Trophoblast cell (in vitro differentiated cells and primary cell): ENCODE measurements around the gene SIPA1L3.

ENCODE experiments used
- DNase-seq, 2 donors: peaks; one replicate each; pipeline ENCODE4 v3.0.0-alpha.2; 2016
- H2AFZ ChIP-seq: 2 replicates; pipeline ENCODE4 v1.6.1; 2013; ENCODE audit warnings: low read length, moderate library complexity, mild to moderate bottlenecking; ENCODE audit not compliant: insufficient read depth, poor library complexity
- H2AK5ac ChIP-seq: 2 replicates; pipeline ENCODE4 v1.6.1; 2013; ENCODE audit warnings: mild to moderate bottlenecking, low read length
- H2BK120ac ChIP-seq: 2 replicates; pipeline ENCODE4 v1.6.1; 2013; ENCODE audit warnings: low read length, mild to moderate bottlenecking, moderate library complexity; ENCODE audit not compliant: insufficient read depth, poor library complexity
- H2BK12ac ChIP-seq: 2 replicates; pipeline ENCODE4 v1.6.1; 2013; ENCODE audit warnings: mild to moderate bottlenecking, low read length, moderate library complexity
- H2BK5ac ChIP-seq: 2 replicates; pipeline ENCODE4 v1.6.1; 2013; ENCODE audit warnings: low read length, low read depth, moderate library complexity, mild to moderate bottlenecking; ENCODE audit not compliant: poor library complexity
- H3K14ac ChIP-seq: 2 replicates; pipeline ENCODE4 v1.6.1; 2013; ENCODE audit warnings: mild to moderate bottlenecking, low read length
- H3K18ac ChIP-seq: 2 replicates; pipeline ENCODE4 v1.6.1; 2013; ENCODE audit warnings: mild to moderate bottlenecking, low read length
- H3K23ac ChIP-seq: 2 replicates; pipeline ENCODE4 v1.6.1; 2013; ENCODE audit warnings: low read length
- H3K27ac ChIP-seq: 2 replicates; pipeline ENCODE4 v1.5.1; 2013; ENCODE audit warnings: low read depth, mild to moderate bottlenecking, inconsistent platforms, low read length, moderate library complexity
- H3K27me3 ChIP-seq: 2 replicates; pipeline ENCODE4 v1.6.1; 2013; ENCODE audit warnings: inconsistent platforms, mild to moderate bottlenecking, low read length, moderate library complexity; ENCODE audit not compliant: insufficient read depth
- H3K36me3 ChIP-seq, 2 experiments: 1 replicate in 1 of 2; 2 replicates in 1 of 2; pipeline ENCODE4 v1.6.1; 2013; ENCODE audit warnings: low read length in 2 of 2, mild to moderate bottlenecking in 2 of 2, moderate library complexity in 1 of 2; ENCODE audit not compliant: insufficient read depth in 2 of 2, control insufficient read depth in 1 of 2
- H3K4ac ChIP-seq: 2 replicates; pipeline ENCODE4 v1.6.1; 2013; ENCODE audit warnings: low read depth, mild to moderate bottlenecking, low read length, moderate library complexity
- H3K4me1 ChIP-seq, 2 experiments: 1 replicate in 1 of 2; 2 replicates in 1 of 2; pipeline ENCODE4 v1.6.1; 2013; ENCODE audit warnings: low read length in 2 of 2, mild to moderate bottlenecking in 2 of 2, moderate library complexity in 1 of 2; ENCODE audit not compliant: insufficient read depth in 2 of 2, control insufficient read depth in 1 of 2
- H3K4me2 ChIP-seq: 2 replicates; pipeline ENCODE4 v1.6.1; 2013; ENCODE audit warnings: inconsistent platforms, mild to moderate bottlenecking, low read length, moderate library complexity
- H3K4me3 ChIP-seq: 2 replicates; pipeline ENCODE4 v1.5.1; 2013; ENCODE audit warnings: mild to moderate bottlenecking, low read depth, low read length, inconsistent platforms
- H3K79me1 ChIP-seq: one replicate; pipeline ENCODE4 v1.6.1; 2013; ENCODE audit warnings: low read length
- H3K79me2 ChIP-seq: 2 replicates; pipeline ENCODE4 v1.6.1; 2013; ENCODE audit warnings: low read length, mild to moderate bottlenecking; ENCODE audit not compliant: control insufficient read depth, insufficient read depth, poor library complexity
- H3K9ac ChIP-seq: 2 replicates; pipeline ENCODE4 v1.6.1; 2013; ENCODE audit warnings: mild to moderate bottlenecking, low read length
- H3K9me3 ChIP-seq: 2 replicates; pipeline ENCODE4 v1.6.1; 2013; ENCODE audit warnings: low read depth, mild to moderate bottlenecking, control low read depth, inconsistent platforms, low read length; ENCODE audit not compliant: insufficient read depth
- H4K12ac ChIP-seq: 2 replicates; pipeline ENCODE4 v1.6.1; 2013; ENCODE audit warnings: low read depth, mild to moderate bottlenecking, low read length, moderate library complexity
- H4K8ac ChIP-seq: 2 replicates; pipeline ENCODE4 v1.6.1; 2013; ENCODE audit warnings: low read depth, mild to moderate bottlenecking, low read length, moderate library complexity
- H4K91ac ChIP-seq: one replicate; pipeline ENCODE4 v1.6.1; 2013; ENCODE audit warnings: low read depth, mild to moderate bottlenecking, low read length, moderate library complexity
- WGBS: extraction: QIAGEN DNeasy Blood & Tissue Kit; methylation state at CpG from one replicate; pipeline ENCODE4 v1.1.7; 2013; ENCODE audit warnings: missing lambda C conversion rate; ENCODE audit not compliant: insufficient read length, insufficient coverage; ENCODE audit errors: extremely low coverage; 5-methylcytosine and 5-hydroxymethylcytosine counted together

Gene SIPA1L3

GRCh38 chr19:38204096-38204495, 297.1 kb downstream of the SIPA1L3 start:
- H2AK5ac ChIP-seq, result no peak overlapping the region
- H3K4me1 ChIP-seq, result peaks cover 0 to 3% of the 10 kb centered on the region in 2 experiments
- no peak overlapping the region for H2BK12ac ChIP-seq
- no peak overlapping the region for H3K4ac ChIP-seq
- H2BK5ac ChIP-seq, result no peak overlapping the region
- no peak overlapping the region for H3K4me3 ChIP-seq
- H2AFZ ChIP-seq, result no peak overlapping the region
- no peaks in the 10 kb centered on the region for H3K9me3 ChIP-seq
- H3K18ac ChIP-seq, result no peak overlapping the region
- H3K79me2 ChIP-seq, result no peaks in the 10 kb centered on the region
- DNase-seq, result no peak
- H3K27ac ChIP-seq, result no peak overlapping the region
- H3K4me2 ChIP-seq, result no peak overlapping the region
- no peak overlapping the region for H4K8ac ChIP-seq
- H3K79me1 ChIP-seq, result no peaks in the 10 kb centered on the region
- no peak overlapping the region for H3K9ac ChIP-seq
- H4K12ac ChIP-seq, result no peak overlapping the region
- no peak overlapping the region for H3K14ac ChIP-seq
- peaks cover 7 to 15% of the 10 kb centered on the region in 2 experiments for H3K36me3 ChIP-seq
- no CpG with 5 or more reads among the region's 8 CpGs for WGBS
- no peak overlapping the region for H3K23ac ChIP-seq
- no peak overlapping the region for H4K91ac ChIP-seq
- H3K27me3 ChIP-seq, result peaks cover 1% of the 10 kb centered on the region
- no peak overlapping the region for H2BK120ac ChIP-seq

GRCh38 chr19:38204728-38205127, 297.7 kb downstream of the SIPA1L3 start:
- Histone ChIP-seq H3K9me3 (no peaks in the 10 kb centered on the region), H2BK5ac (no peak overlapping the region), H3K14ac (no peak overlapping the region), H3K79me1 (no peaks in the 10 kb centered on the region), H3K9ac (no peak overlapping the region), H4K8ac (no peak overlapping the region), H3K27ac (no peak overlapping the region), H2BK12ac (no peak overlapping the region), H4K12ac (no peak overlapping the region), H2AK5ac (no peak overlapping the region), H3K23ac (no peak overlapping the region), H3K27me3 (peaks cover 8% of the 10 kb centered on the region), H4K91ac (no peak overlapping the region), H2AFZ (no peak overlapping the region), H2BK120ac (no peak overlapping the region), H3K4me1 (peaks cover 4 to 7% of the 10 kb centered on the region in 2 experiments), H3K4me3 (no peak overlapping the region), H3K18ac (no peak overlapping the region), H3K36me3 (peaks cover 6 to 14% of the 10 kb centered on the region in 2 experiments), H3K4ac (no peak overlapping the region), H3K79me2 (no peaks in the 10 kb centered on the region), H3K4me2 (no peak overlapping the region)
- no peak for DNase-seq
- no CpG with 5 or more reads among the region's 8 CpGs for WGBS

- peaks cover 22% of the 10 kb centered on the region for H3K27me3 ChIP-seq
- no peaks in the 10 kb centered on the region for H3K79me2 ChIP-seq
- H2AFZ ChIP-seq, result no peak overlapping the region
- DNase-seq, result no peak
- no CpG with 5 or more reads among the region's 36 CpGs for WGBS
- H3K4me2 ChIP-seq, result no peak overlapping the region
- peak overlapping the region; percentile 8 for H4K12ac ChIP-seq
- H3K79me1 ChIP-seq, result no peaks in the 10 kb centered on the region
- no peaks in the 10 kb centered on the region for H3K9me3 ChIP-seq
- no peak overlapping the region for H4K91ac ChIP-seq
- H3K18ac ChIP-seq, result no peak overlapping the region
- no peak overlapping the region for H3K4ac ChIP-seq
- H3K27ac ChIP-seq, result no peak overlapping the region
- H3K4me1 ChIP-seq, result peaks cover 7 to 11% of the 10 kb centered on the region in 2 experiments
- H3K14ac ChIP-seq, result no peak overlapping the region
- no peak overlapping the region for H2AK5ac ChIP-seq
- no peak overlapping the region for H2BK12ac ChIP-seq
- H4K8ac ChIP-seq, result no peak overlapping the region
- no peak overlapping the region for H2BK5ac ChIP-seq
- no peak overlapping the region for H2BK120ac ChIP-seq
- no peak overlapping the region for H3K9ac ChIP-seq
- no peak overlapping the region for H3K23ac ChIP-seq
- peaks cover 6 to 14% of the 10 kb centered on the region in 2 experiments for H3K36me3 ChIP-seq
- no peak overlapping the region for H3K4me3 ChIP-seq
These were observed 299.2 kb downstream of the SIPA1L3 start for GRCh38 chr19:38206006-38206745.

- no CpG with 5 or more reads among the region's 16 CpGs for WGBS
- Histone ChIP-seq H3K36me3 (peaks cover 2 to 9% of the 10 kb centered on the region in 2 experiments), H3K14ac (no peak overlapping the region)
These were observed 299.9 kb downstream of the SIPA1L3 start for GRCh38 chr19:38206928-38207327.

More at GRCh38 chr19:38206928-38207327, 299.9 kb downstream of the SIPA1L3 start:
- Histone ChIP-seq H4K91ac (no peak overlapping the region), H3K27ac (no peak overlapping the region), H3K79me1 (no peaks in the 10 kb centered on the region), H3K4me1 (peaks cover 7 to 11% of the 10 kb centered on the region in 2 experiments), H3K9ac (no peak overlapping the region), H4K8ac (no peak overlapping the region), H3K4ac (no peak overlapping the region), H2AFZ (no peak overlapping the region), H3K4me3 (no peak overlapping the region), H2BK12ac (no peak overlapping the region), H2BK120ac (no peak overlapping the region), H2BK5ac (no peak overlapping the region), H3K23ac (no peak overlapping the region), H3K79me2 (no peaks in the 10 kb centered on the region), H3K9me3 (no peaks in the 10 kb centered on the region), H3K27me3 (peaks cover 27% of the 10 kb centered on the region), H2AK5ac (no peak overlapping the region), H3K18ac (no peak overlapping the region), H4K12ac (no peak overlapping the region), H3K4me2 (no peak overlapping the region)
- no peak for DNase-seq
